Panc1 (cell line): ENCODE measurements around the gene XIAP. TPM values are rescaled to one million over a fixed set of nuclear protein-coding genes. Genes with fewer than 3 reads are reported as not detected.

ENCODE experiments used
- ATAC-seq: fragments of 200-7000 bp; cut with Tn5 transposase; 2 replicates; pipeline ENCODE4 v1.9.1; 2020; ENCODE audit warnings: mild to moderate bottlenecking, moderate library complexity
- BruUV-seq: library from RNA; stranded (reverse); fragments of 400-500 nt; replicated peaks from 2 replicates; lab custom pipeline; 2021; lab: Mats Ljungman, UMichigan
- CTCF ChIA-PET: fragments of 300-600 bp; sonication (Branson Sonifier 250); formaldehyde crosslinking; loops from one replicate; lab custom pipeline; 2022; ENCODE audit warnings: antibody characterized with exemption; lab: Charles Lee
- POLR2A ChIA-PET: fragments of 300-600 bp; sonication (Branson Sonifier 250); formaldehyde crosslinking; loops from one replicate; lab custom pipeline; 2022; ENCODE audit warnings: antibody characterized with exemption; lab: Charles Lee
- DNase-seq: peaks from one replicate; pipeline ENCODE4 v3.0.0-alpha.2; 2010; ENCODE audit warnings: low read depth, low spot score
- H3K27ac ChIP-seq: 2 replicates; pipeline ENCODE4 v1.5.1; 2011; ENCODE audit warnings: mild to moderate bottlenecking, low read length, inconsistent platforms
- H3K27me3 ChIP-seq: fragments of 200-500 bp; sonication (Bioruptor generic); 2 replicates; pipeline ENCODE4 v1.6.0; 2014; ENCODE audit warnings: low read length, inconsistent platforms; ENCODE audit not compliant: control insufficient read depth, insufficient read depth
- H3K36me3 ChIP-seq: fragments of 200-500 bp; sonication (Bioruptor generic); 2 replicates; pipeline ENCODE4 v1.5.1; 2014; ENCODE audit warnings: inconsistent platforms, mild to moderate bottlenecking, low read length, moderate library complexity; ENCODE audit not compliant: control insufficient read depth, insufficient read depth
- H3K4me1 ChIP-seq: 2 replicates; pipeline ENCODE4 v1.5.1; 2011; ENCODE audit warnings: inconsistent platforms, mild to moderate bottlenecking, low read length, moderate library complexity; ENCODE audit not compliant: control insufficient read depth, insufficient read depth
- H3K4me3 ChIP-seq, 2 experiments: 2 replicates each; pipeline ENCODE4 v1.5.1; 2011 to 2012; ENCODE audit warnings: low read depth in 2 of 2, low read length in 2 of 2, mild to moderate bottlenecking in 2 of 2, inconsistent platforms in 1 of 2, moderate library complexity in 1 of 2
- H3K9me3 ChIP-seq: fragments of 200-500 bp; sonication (Bioruptor generic); 2 replicates; pipeline ENCODE4 v1.5.1; 2014; ENCODE audit warnings: low read depth, mild to moderate bottlenecking, inconsistent platforms, low read length, moderate library complexity; ENCODE audit not compliant: control insufficient read depth, insufficient read depth
- POLR2AphosphoS5 ChIP-seq: IDR thresholded peaks from 2 replicates; pipeline ENCODE4 v1.6.1; 2012; ENCODE audit warnings: mild to moderate bottlenecking, low read depth, low read length, moderate library complexity
- SIN3A ChIP-seq: IDR thresholded peaks from 2 replicates; pipeline ENCODE4 v1.6.1; 2012; ENCODE audit warnings: low read depth, mild to moderate bottlenecking, low read length, moderate library complexity, borderline replicate concordance; ENCODE audit not compliant: insufficient read depth
- TCF7L2 ChIP-seq: IDR thresholded peaks from 2 replicates; pipeline ENCODE4 v1.6.1; 2011; ENCODE audit warnings: mild to moderate bottlenecking, low read depth, low read length, inconsistent platforms
- in situ Hi-C: cut with HindIII; loops from 2 replicates; pipeline ENCODE4 v1.10.0; 2016; ENCODE audit warnings: low sequenced_read_pairs, low pct_unique_long_range_greater_than_20kb
- intact Hi-C: fragments of 100-400 bp; cut with micrococcal nuclease; formaldehyde crosslinking; loops from one replicate; pipeline ENCODE4 v1.10.0; 2022; ENCODE audit not compliant: unreplicated experiment
- total RNA-seq: library from RNA; stranded (reverse); gene quantifications from one replicate; pipeline ENCODE4 v1.2.1, GENCODE V29; 2021; ENCODE audit not compliant: unreplicated experiment
- TF ChIP-seq, protein P1 (sequence below), 2 experiments: IDR thresholded peaks; 2 replicates each; pipeline ENCODE4 v1.6.1; 2011 to 2012; ENCODE audit warnings: low read depth in 2 of 2, control low read depth in 1 of 2, low read length in 1 of 2, mild to moderate bottlenecking in 1 of 2, moderate library complexity in 1 of 2; ENCODE audit not compliant: insufficient read depth in 1 of 2
- TF ChIP-seq, protein P2 (sequence below): fragments of 450-650 bp; IDR thresholded peaks from 2 replicates; pipeline ENCODE4 v1.5.1; 2017; ENCODE audit warnings: mild to moderate bottlenecking

Gene XIAP
- total RNA-seq, 1 experiment from 2014 or later = 73.7 TPM

DNA sequence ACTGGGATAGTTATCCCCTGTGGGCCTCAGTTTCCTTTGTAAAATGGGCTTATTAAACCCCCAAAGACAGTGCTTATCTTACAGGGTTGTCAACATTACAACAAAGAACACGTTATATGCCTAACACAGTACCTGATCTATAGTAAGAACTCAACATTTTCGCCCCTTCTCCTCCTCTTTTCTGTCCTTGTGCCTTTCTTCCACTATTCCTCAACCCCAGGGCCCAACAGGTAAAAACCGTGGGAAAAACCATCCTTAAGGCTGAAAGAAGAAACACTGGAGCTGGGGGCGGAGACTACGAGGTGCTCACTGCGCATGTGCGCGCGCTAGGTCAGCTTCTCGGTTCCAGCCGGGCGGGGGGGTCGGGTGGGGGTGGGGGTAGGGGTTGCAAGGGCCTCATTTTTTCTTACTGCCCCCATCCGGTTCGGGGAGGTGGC lies 426 bp upstream of the XIAP start:
- TF ChIP-seq SIN3A = no peak
- no peak for TF ChIP-seq POLR2AphosphoS5
- TF ChIP-seq, protein P1, sequence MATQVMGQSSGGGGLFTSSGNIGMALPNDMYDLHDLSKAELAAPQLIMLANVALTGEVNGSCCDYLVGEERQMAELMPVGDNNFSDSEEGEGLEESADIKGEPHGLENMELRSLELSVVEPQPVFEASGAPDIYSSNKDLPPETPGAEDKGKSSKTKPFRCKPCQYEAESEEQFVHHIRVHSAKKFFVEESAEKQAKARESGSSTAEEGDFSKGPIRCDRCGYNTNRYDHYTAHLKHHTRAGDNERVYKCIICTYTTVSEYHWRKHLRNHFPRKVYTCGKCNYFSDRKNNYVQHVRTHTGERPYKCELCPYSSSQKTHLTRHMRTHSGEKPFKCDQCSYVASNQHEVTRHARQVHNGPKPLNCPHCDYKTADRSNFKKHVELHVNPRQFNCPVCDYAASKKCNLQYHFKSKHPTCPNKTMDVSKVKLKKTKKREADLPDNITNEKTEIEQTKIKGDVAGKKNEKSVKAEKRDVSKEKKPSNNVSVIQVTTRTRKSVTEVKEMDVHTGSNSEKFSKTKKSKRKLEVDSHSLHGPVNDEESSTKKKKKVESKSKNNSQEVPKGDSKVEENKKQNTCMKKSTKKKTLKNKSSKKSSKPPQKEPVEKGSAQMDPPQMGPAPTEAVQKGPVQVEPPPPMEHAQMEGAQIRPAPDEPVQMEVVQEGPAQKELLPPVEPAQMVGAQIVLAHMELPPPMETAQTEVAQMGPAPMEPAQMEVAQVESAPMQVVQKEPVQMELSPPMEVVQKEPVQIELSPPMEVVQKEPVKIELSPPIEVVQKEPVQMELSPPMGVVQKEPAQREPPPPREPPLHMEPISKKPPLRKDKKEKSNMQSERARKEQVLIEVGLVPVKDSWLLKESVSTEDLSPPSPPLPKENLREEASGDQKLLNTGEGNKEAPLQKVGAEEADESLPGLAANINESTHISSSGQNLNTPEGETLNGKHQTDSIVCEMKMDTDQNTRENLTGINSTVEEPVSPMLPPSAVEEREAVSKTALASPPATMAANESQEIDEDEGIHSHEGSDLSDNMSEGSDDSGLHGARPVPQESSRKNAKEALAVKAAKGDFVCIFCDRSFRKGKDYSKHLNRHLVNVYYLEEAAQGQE (IDR thresholded peaks at IDR 0.05; ENCODE audit: insufficient read depth in 1 of 2, low read depth in 2 of 2, low read length in 1 of 2) = no peak
- no peak for TF ChIP-seq TCF7L2
- TF ChIP-seq, protein P2, sequence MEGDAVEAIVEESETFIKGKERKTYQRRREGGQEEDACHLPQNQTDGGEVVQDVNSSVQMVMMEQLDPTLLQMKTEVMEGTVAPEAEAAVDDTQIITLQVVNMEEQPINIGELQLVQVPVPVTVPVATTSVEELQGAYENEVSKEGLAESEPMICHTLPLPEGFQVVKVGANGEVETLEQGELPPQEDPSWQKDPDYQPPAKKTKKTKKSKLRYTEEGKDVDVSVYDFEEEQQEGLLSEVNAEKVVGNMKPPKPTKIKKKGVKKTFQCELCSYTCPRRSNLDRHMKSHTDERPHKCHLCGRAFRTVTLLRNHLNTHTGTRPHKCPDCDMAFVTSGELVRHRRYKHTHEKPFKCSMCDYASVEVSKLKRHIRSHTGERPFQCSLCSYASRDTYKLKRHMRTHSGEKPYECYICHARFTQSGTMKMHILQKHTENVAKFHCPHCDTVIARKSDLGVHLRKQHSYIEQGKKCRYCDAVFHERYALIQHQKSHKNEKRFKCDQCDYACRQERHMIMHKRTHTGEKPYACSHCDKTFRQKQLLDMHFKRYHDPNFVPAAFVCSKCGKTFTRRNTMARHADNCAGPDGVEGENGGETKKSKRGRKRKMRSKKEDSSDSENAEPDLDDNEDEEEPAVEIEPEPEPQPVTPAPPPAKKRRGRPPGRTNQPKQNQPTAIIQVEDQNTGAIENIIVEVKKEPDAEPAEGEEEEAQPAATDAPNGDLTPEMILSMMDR = no peak
- Histone ChIP-seq H3K27me3 (no peaks in the 10 kb centered on the region), H3K4me3 (peak overlapping the region; percentile 88 to 92), H3K27ac (peak overlapping the region; percentile 100), H3K36me3 (no peaks in the 10 kb centered on the region; the same call in 1 of the 2 replicates), H3K4me1 (peaks cover 7% of the 10 kb centered on the region), H3K9me3 (no peaks in the 10 kb centered on the region)
- in situ Hi-C loops (no loop called here), intact Hi-C loops (no loop called here)
- no TSS peak for BruUV-seq
- peak; percentile 61 for ATAC-seq
- no peak for DNase-seq
- CTCF ChIA-PET = interaction anchor here (0.6 kb wide), 3 partner anchors 9 to 274 kb away, joined by 3 to 8 read pairs (median 4); no protein-coding TSS in a partner anchor
- POLR2A ChIA-PET = interaction anchor here (0.6 to 0.7 kb wide), 3 partner anchors 24 to 113 kb away, joined by 3 to 8 read pairs (median 6); no protein-coding TSS in a partner anchor

DNA sequence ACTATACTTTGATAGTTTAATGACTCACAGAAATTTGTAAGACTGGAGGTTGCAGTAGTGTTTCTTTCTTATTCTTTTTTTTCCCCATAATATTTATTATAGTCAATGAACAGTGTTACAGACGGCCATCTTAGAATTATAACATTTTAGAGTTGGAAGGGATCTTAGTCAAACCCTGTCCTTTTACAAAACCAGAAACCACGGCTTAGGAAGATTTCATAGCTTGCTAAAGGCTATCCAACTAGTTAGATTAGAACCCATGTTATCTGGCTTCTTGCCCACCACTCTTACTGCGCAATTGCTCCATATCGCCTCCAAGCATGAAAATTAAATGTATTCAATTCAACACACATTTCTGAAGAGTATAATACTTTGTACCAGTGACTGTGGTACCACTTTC lies 1.1 kb downstream of the XIAP start:
- CTCF ChIA-PET = interaction anchor here (0.6 kb wide), 1 partner anchor 31 kb away, joined by 8 read pairs; no protein-coding TSS in a partner anchor
- TF ChIP-seq, protein P1 (IDR thresholded peaks at IDR 0.05; ENCODE audit: insufficient read depth in 1 of 2, low read depth in 2 of 2, low read length in 1 of 2) = no peak
- TF ChIP-seq TCF7L2 (no peak), POLR2AphosphoS5 (no peak; the same call in 1 of the 2 replicates), SIN3A (no peak)
- TF ChIP-seq, protein P2 = no peak
- POLR2A ChIA-PET = interaction anchor here (0.6 kb wide), 1 partner anchor 74 kb away, joined by 3 read pairs; no protein-coding TSS in a partner anchor
- no peaks in the 10 kb centered on the region for H3K9me3 ChIP-seq
- in situ Hi-C loops (no loop called here), intact Hi-C loops (no loop called here)
- H3K27ac ChIP-seq = peak overlapping the region; percentile 100
- H3K27me3 ChIP-seq = no peaks in the 10 kb centered on the region
- peak overlapping the region; percentile 88 to 92 for H3K4me3 ChIP-seq
- DNase-seq (no peak), ATAC-seq (no peak)
- H3K36me3 ChIP-seq = no peaks in the 10 kb centered on the region; the same call in 1 of the 2 replicates
- peaks cover 7% of the 10 kb centered on the region for H3K4me1 ChIP-seq
- BruUV-seq = TSS peak; percentile 91
